AG04449 (cell line): ENCODE results near the gene TSPAN32.

Experiments
- CTCF ChIA-PET: fragments of 350-600 bp; formaldehyde crosslinking; extraction: SDS; loops from one replicate; lab custom pipeline; 2021; ENCODE audit warnings: antibody characterized with exemption; lab: Yijun Ruan, JAX
- POLR2A ChIA-PET: fragments of 400-600, 350-600 bp; formaldehyde crosslinking; extraction: SDS; loops from one replicate; lab custom pipeline; 2020; ENCODE audit warnings: antibody characterized with exemption, inconsistent platforms; lab: Yijun Ruan, JAX
- DNase-seq: peaks from one replicate; pipeline ENCODE4 v3.0.0-alpha.2; 2010; ENCODE audit warnings: low read depth, low spot score
- H3K4me3 ChIP-seq: 2 replicates; pipeline ENCODE4 v1.5.1; 2011; ENCODE audit warnings: low read depth, mild to moderate bottlenecking, control low read depth, low read length
- CTCF ChIP-seq: IDR thresholded peaks from one replicate; pipeline ENCODE4 v1.5.1; 2011; ENCODE audit warnings: mild to moderate bottlenecking, moderate library complexity, low read length, control low read depth, inconsistent platforms; ENCODE audit not compliant: insufficient read depth; ENCODE audit errors: missing control alignments

TSPAN32 gene

GRCh38 chr11:2300290-2300935, 1.4 kb upstream of the TSPAN32 start:
- POLR2A ChIA-PET: no interaction called here
- CTCF ChIA-PET: interaction anchor here (7.0 to 12.3 kb wide), 2 partner anchors 100 to 120 kb away, joined by 61 to 381 read pairs; partner anchors contain the start of gene TSSC4
- no peak for DNase-seq
- H3K4me3 ChIP-seq: no peak overlapping the region
- TF ChIP-seq CTCF: no peak

GRCh38 chr11:2300936-2301630, 730 bp upstream of the TSPAN32 start:
- CTCF ChIA-PET: interaction anchor here (7.0 to 12.3 kb wide), 2 partner anchors 99 to 120 kb away, joined by 61 to 381 read pairs; partner anchors contain the start of gene TSSC4
- no peak for TF ChIP-seq CTCF
- DNase-seq: no peak
- POLR2A ChIA-PET: no interaction called here
- no peak overlapping the region for H3K4me3 ChIP-seq

- DNase-seq: no peak
- H3K4me3 ChIP-seq: no peak overlapping the region
- ChIA-PET POLR2A (no interaction called here), CTCF (interaction anchor here (1.2 to 12.3 kb wide), 3 partner anchors 98 to 150 kb away, joined by 3 to 381 read pairs (median 61); partner anchors contain the start of gene TSSC4)
- no peak for TF ChIP-seq CTCF
These were observed 588 bp downstream of the TSPAN32 start for GRCh38 chr11:2302306-2302895.

GRCh38 chr11:2302896-2303626, 1.2 kb downstream of the TSPAN32 start:
- POLR2A ChIA-PET: no interaction called here
- CTCF ChIA-PET: interaction anchor here (1.2 to 12.3 kb wide), 4 partner anchors 97 to 151 kb away, joined by 3 to 381 read pairs (median 40); partner anchors contain the start of gene TSSC4
- no peak for DNase-seq
- H3K4me3 ChIP-seq: no peak overlapping the region
- TF ChIP-seq CTCF: no peak

- H3K4me3 ChIP-seq: no peak overlapping the region
- DNase-seq: no peak
- ChIA-PET POLR2A (no interaction called here), CTCF (interaction anchor here (1.0 to 12.3 kb wide), 16 partner anchors 10 to 589 kb away, joined by 3 to 381 read pairs (median 8); partner anchors contain the start of gene TSSC4)
- TF ChIP-seq CTCF: no peak
These were observed 2.1 kb downstream of the TSPAN32 start for GRCh38 chr11:2303627-2304505.
